K562 (cell line): ENCODE measurements around the gene SLC66A3. TPM values are rescaled to one million over a fixed set of nuclear protein-coding genes. Genes with fewer than 3 reads are reported as not detected.

Experiments used
- CXXC5 ChIP-seq: fragments of 250-450 bp; sonication (Bioruptor Pico); IDR thresholded peaks from 2 replicates; pipeline ENCODE4 v1.8.0; 2022; ENCODE audit warnings: inconsistent platforms, mild to moderate bottlenecking, moderate library complexity
- ELF1 ChIP-seq: fragments of 200-800 bp; sonication (Bioruptor generic); IDR thresholded peaks from 2 replicates; pipeline ENCODE4 v1.6.1; 2016; ENCODE audit warnings: missing genetic modification characterization, missing compliant biosample characterization
- FOS ChIP-seq: IDR thresholded peaks from 3 replicates; pipeline ENCODE4 v1.6.1; 2011; ENCODE audit not compliant: insufficient read length; ENCODE audit errors: extremely low read depth
- FOSL1 ChIP-seq: fragments of 200-800 bp; sonication (Bioruptor generic); conservative IDR thresholded peaks from 2 replicates; pipeline ENCODE4 v1.6.1; 2016; ENCODE audit warnings: missing genetic modification characterization, missing compliant biosample characterization
- GABPB2 ChIP-seq: fragments of 250-450 bp; sonication (Bioruptor Pico); conservative IDR thresholded peaks from 2 replicates; pipeline ENCODE4 v1.5.1; 2021; ENCODE audit warnings: mild to moderate bottlenecking
- GTF2E2 ChIP-seq: fragments of 200-800 bp; sonication (Bioruptor generic); IDR thresholded peaks from 2 replicates; pipeline ENCODE4 v1.6.1; 2016; ENCODE audit warnings: missing genetic modification characterization, missing compliant biosample characterization
- HNRNPK ChIP-seq: fragments of 200-400 bp; formaldehyde crosslinking; IDR thresholded peaks from one replicate; pipeline ENCODE4 v1.6.1; 2018; ENCODE audit warnings: mild to moderate bottlenecking, low read depth, low read length; ENCODE audit not compliant: poor library complexity, severe bottlenecking
- ILF3 ChIP-seq: fragments of 450-650 bp; IDR thresholded peaks from 2 replicates; pipeline ENCODE4 v1.6.1; 2018; ENCODE audit warnings: antibody characterized with exemption, mild to moderate bottlenecking, moderate library complexity, borderline replicate concordance
- LEF1 ChIP-seq: fragments of 450-650 bp; IDR thresholded peaks from 2 replicates; pipeline ENCODE4 v1.6.1; 2016; ENCODE audit warnings: mild to moderate bottlenecking
- MYNN ChIP-seq, 2 experiments: sonication (generic); formaldehyde crosslinking in 1 of 2; IDR thresholded peaks; 2 replicates each; pipeline versions ENCODE4 v1.5.0 to v1.6.1; 2016 to 2020; ENCODE audit warnings: antibody characterized with exemption in 1 of 2, missing genetic modification reagents in 1 of 2
- NBN ChIP-seq: fragments of 450-650 bp; IDR thresholded peaks from 2 replicates; pipeline ENCODE4 v1.6.1; 2016; ENCODE audit warnings: low read depth, mild to moderate bottlenecking
- NELFE ChIP-seq: IDR thresholded peaks from 2 replicates; pipeline ENCODE4 v1.6.1; 2011; ENCODE audit warnings: mild to moderate bottlenecking; ENCODE audit not compliant: insufficient read depth, insufficient read length
- NFIC ChIP-seq: fragments of 450-650 bp; IDR thresholded peaks from 2 replicates; pipeline ENCODE4 v1.6.1; 2017; ENCODE audit warnings: mild to moderate bottlenecking, inconsistent platforms
- PHB2 ChIP-seq: fragments of 450-650 bp; IDR thresholded peaks from 2 replicates; pipeline ENCODE4 v1.6.1; 2017; ENCODE audit warnings: low read depth
- POLR2A ChIP-seq: fragments of 450-650 bp; conservative IDR thresholded peaks from 2 replicates; pipeline ENCODE4 v1.6.1; 2016
- POU5F1 ChIP-seq: fragments of 150-350 bp; IDR thresholded peaks from 2 replicates; pipeline ENCODE4 v1.6.1; 2014; ENCODE audit warnings: borderline replicate concordance, low read length, low read depth, mild to moderate bottlenecking; ENCODE audit not compliant: partially characterized antibody
- PTBP1 ChIP-seq: fragments of 200-400 bp; formaldehyde crosslinking; IDR thresholded peaks from 2 replicates; pipeline ENCODE4 v1.6.1; 2017; ENCODE audit warnings: low read depth, low read length
- SMAD3 ChIP-seq: fragments of 450-650 bp; formaldehyde crosslinking; conservative IDR thresholded peaks from 2 replicates; pipeline ENCODE4 v1.4.0; 2020; ENCODE audit warnings: mild to moderate bottlenecking
- SMARCB1 ChIP-seq: IDR thresholded peaks from 2 replicates; pipeline ENCODE4 v1.6.1; 2011; ENCODE audit warnings: improper control_type of control experiment, low read depth; ENCODE audit not compliant: insufficient read length
- TCF7 ChIP-seq: sonication (generic); IDR thresholded peaks from 2 replicates; pipeline ENCODE4 v1.6.1; 2016; ENCODE audit warnings: antibody characterized with exemption, borderline replicate concordance
- XRCC3 ChIP-seq: fragments of 450-650 bp; IDR thresholded peaks from 2 replicates; pipeline ENCODE4 v1.6.1; 2017; ENCODE audit warnings: mild to moderate bottlenecking, moderate library complexity
- ZKSCAN3 ChIP-seq: fragments of 250-450 bp; sonication (Bioruptor Pico); IDR thresholded peaks from 2 replicates; pipeline ENCODE4 v1.4.0; 2020
- ZNF165 ChIP-seq: fragments of 250-450 bp; sonication (Bioruptor Pico); IDR thresholded peaks from 2 replicates; pipeline ENCODE4 v1.4.0; 2020; ENCODE audit warnings: borderline replicate concordance
- ZNF785 ChIP-seq: fragments of 250-450 bp; sonication (Bioruptor Pico); IDR thresholded peaks from 2 replicates; pipeline ENCODE4 v1.4.0; 2020; ENCODE audit warnings: mild to moderate bottlenecking
- polyA plus RNA-seq, 8 experiments: library from polyadenylated mRNA; depleted of rRNA in 4 of 8; stranded (reverse) in 5 of 8; unstranded in 3 of 8; fragments of >200 nt; fragmentation: Nextera tagmentation in 2 of 8; fragmentation: Illumina TruSeq in 1 of 8; extraction: Ambion mirVana in 2 of 8; extraction: Trizol in 1 of 8; gene quantifications; 2 replicates each; pipeline versions ENCODE4 v1.2.1 to v1.2.3, GENCODE V29; 2011 to 2014; ENCODE audit warnings: inconsistent platforms in 1 of 8, missing spikeins in 1 of 8
- total RNA-seq, 7 experiments: library from RNA; depleted of rRNA in 6 of 7; stranded (reverse); fragments of >200 nt in 6 of 7; fragmentation: Illumina TruSeq in 2 of 7; extraction: Trizol in 2 of 7; gene quantifications; 2 replicates each; pipeline versions ENCODE4 v1.2.1 to v1.2.3, GENCODE V29; 2011 to 2021; ENCODE audit warnings: low replicate concordance in 1 of 7
- TF ChIP-seq, protein P1 (sequence below): sonication (generic); formaldehyde crosslinking; IDR thresholded peaks from 2 replicates; pipeline ENCODE4 v1.8.0; 2022; ENCODE audit warnings: mild to moderate bottlenecking, low read depth, missing genetic modification reagents
- TF ChIP-seq, protein P2 (sequence below): fragments of 200-800 bp; sonication (Bioruptor generic); IDR thresholded peaks from 2 replicates; pipeline ENCODE4 v1.6.1; 2017; ENCODE audit warnings: missing genetic modification characterization, missing compliant biosample characterization
- TF ChIP-seq, protein P3 (sequence below): fragments of 250-450 bp; sonication (Bioruptor Pico); IDR thresholded peaks from 2 replicates; pipeline ENCODE4 v1.5.0; 2020; ENCODE audit warnings: mild to moderate bottlenecking, borderline replicate concordance

The SLC66A3 gene
- total and polyA plus RNA-seq, 9 of the 15 experiments (the other 6 are each of a cell fraction or from before 2014, with no cell fraction given) = 2.8 to 30.0 (median 9.1) TPM

DNA sequence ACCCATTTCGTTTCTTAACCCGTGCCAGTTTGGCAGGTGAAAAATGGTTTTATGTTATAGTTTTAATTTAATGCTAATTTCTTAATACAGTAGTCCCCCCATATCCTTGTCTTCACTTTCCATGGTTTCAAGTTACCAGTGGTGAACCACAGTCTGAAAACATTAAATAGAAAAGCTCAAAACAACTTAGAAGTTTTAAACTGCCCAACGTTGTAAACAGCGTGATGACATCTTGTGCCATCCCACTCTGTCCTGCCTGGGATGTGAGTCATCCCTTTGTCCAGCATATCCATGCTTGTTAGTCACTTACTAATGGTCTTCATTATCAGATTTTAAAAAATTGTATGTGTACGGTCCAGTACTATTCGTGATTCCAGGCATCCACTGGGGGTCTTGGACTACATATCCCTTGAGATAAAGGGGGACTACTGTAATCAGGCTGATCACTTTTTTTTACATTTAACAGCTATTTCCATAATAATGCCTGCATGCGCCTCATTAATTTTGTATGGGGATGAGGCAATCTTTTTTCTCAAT lies 31.9 kb downstream of the SLC66A3 start (continued):
- TF ChIP-seq ZNF165 (CRISPR knock-in tag) (no peak), FOS (peak; percentile 68), MYNN (IDR thresholded peaks at IDR 0.05) (no peak), MYNN (CRISPR knock-in tag; IDR thresholded peaks at IDR 0.05) (no peak), FOSL1 (peak; percentile 99), GTF2E2 (tag) (peak; percentile 77; the same call in 1 of the 2 replicates), GABPB2 (CRISPR knock-in tag) (no peak), PTBP1 (no peak), LEF1 (peak; percentile 23; the same call in 1 of the 2 replicates), CXXC5 (CRISPR knock-in tag) (peak; percentile 37), NBN (no peak), TCF7 (no peak), NELFE (no peak), ZNF785 (CRISPR knock-in tag) (no peak), HNRNPK (no peak), SMAD3 (no peak; the same call in 1 of the 2 replicates), XRCC3 (no peak), NFIC (no peak), SMARCB1 (no peak), POLR2A (no peak), ZKSCAN3 (CRISPR knock-in tag) (no peak), POU5F1 (no peak), PHB2 (no peak), ILF3 (no peak), ELF1 (no peak)
- TF ChIP-seq, protein P1, sequence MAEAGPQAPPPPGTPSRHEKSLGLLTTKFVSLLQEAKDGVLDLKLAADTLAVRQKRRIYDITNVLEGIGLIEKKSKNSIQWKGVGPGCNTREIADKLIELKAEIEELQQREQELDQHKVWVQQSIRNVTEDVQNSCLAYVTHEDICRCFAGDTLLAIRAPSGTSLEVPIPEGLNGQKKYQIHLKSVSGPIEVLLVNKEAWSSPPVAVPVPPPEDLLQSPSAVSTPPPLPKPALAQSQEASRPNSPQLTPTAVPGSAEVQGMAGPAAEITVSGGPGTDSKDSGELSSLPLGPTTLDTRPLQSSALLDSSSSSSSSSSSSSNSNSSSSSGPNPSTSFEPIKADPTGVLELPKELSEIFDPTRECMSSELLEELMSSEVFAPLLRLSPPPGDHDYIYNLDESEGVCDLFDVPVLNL = no peak
- TF ChIP-seq, protein P2, sequence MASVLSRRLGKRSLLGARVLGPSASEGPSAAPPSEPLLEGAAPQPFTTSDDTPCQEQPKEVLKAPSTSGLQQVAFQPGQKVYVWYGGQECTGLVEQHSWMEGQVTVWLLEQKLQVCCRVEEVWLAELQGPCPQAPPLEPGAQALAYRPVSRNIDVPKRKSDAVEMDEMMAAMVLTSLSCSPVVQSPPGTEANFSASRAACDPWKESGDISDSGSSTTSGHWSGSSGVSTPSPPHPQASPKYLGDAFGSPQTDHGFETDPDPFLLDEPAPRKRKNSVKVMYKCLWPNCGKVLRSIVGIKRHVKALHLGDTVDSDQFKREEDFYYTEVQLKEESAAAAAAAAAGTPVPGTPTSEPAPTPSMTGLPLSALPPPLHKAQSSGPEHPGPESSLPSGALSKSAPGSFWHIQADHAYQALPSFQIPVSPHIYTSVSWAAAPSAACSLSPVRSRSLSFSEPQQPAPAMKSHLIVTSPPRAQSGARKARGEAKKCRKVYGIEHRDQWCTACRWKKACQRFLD (CRISPR knock-in tag) = peak; percentile 90; the same call in 1 of the 2 replicates
- TF ChIP-seq, protein P3, sequence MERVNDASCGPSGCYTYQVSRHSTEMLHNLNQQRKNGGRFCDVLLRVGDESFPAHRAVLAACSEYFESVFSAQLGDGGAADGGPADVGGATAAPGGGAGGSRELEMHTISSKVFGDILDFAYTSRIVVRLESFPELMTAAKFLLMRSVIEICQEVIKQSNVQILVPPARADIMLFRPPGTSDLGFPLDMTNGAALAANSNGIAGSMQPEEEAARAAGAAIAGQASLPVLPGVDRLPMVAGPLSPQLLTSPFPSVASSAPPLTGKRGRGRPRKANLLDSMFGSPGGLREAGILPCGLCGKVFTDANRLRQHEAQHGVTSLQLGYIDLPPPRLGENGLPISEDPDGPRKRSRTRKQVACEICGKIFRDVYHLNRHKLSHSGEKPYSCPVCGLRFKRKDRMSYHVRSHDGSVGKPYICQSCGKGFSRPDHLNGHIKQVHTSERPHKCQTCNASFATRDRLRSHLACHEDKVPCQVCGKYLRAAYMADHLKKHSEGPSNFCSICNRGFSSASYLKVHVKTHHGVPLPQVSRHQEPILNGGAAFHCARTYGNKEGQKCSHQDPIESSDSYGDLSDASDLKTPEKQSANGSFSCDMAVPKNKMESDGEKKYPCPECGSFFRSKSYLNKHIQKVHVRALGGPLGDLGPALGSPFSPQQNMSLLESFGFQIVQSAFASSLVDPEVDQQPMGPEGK (CRISPR knock-in tag) = no peak
